Mesendoderm (in vitro differentiated cells): ENCODE data around the gene RTN3. TPM values are rescaled to one million over a fixed set of nuclear protein-coding genes. Genes with fewer than 3 reads are reported as not detected.
"Not testable (repeated sequence)": the region's sequence is repeated elsewhere in the genome, so short reads cannot be mapped to it uniquely, and the experiment has no call there.

Experiments
- DNase-seq: peaks from one replicate; pipeline ENCODE4 v3.0.0; 2013
- H2AK5ac ChIP-seq: 2 replicates; pipeline ENCODE4 v1.6.1; 2013; ENCODE audit warnings: low read length, inconsistent platforms
- H2BK120ac ChIP-seq: 2 replicates; pipeline ENCODE4 v1.6.1; 2013; ENCODE audit warnings: low read depth, mild to moderate bottlenecking, low read length, moderate library complexity, mixed read lengths
- H2BK15ac ChIP-seq: replicated peaks from 2 replicates; pipeline ENCODE4 v1.6.1; 2013; ENCODE audit warnings: low read depth, mild to moderate bottlenecking, moderate library complexity
- H2BK5ac ChIP-seq: 2 replicates; pipeline ENCODE4 v1.6.1; 2013; ENCODE audit warnings: low read length, inconsistent platforms
- H3K18ac ChIP-seq: 2 replicates; pipeline ENCODE4 v1.6.1; 2013; ENCODE audit warnings: mild to moderate bottlenecking, low read length, mixed read lengths
- H3K23ac ChIP-seq: one replicate; pipeline ENCODE4 v1.6.1; 2013; ENCODE audit warnings: low read length
- H3K27ac ChIP-seq: 2 replicates; pipeline ENCODE4 v1.5.1; 2013; ENCODE audit warnings: low read depth, mild to moderate bottlenecking, inconsistent platforms, low read length, moderate library complexity
- H3K27me3 ChIP-seq: 2 replicates; pipeline ENCODE4 v1.6.1; 2013; ENCODE audit warnings: low read length, control low read depth, mild to moderate bottlenecking, inconsistent platforms; ENCODE audit not compliant: insufficient read depth, poor library complexity
- H3K36me3 ChIP-seq: 2 replicates; pipeline ENCODE4 v1.6.1; 2013; ENCODE audit warnings: low read length, inconsistent platforms; ENCODE audit not compliant: control insufficient read depth, insufficient read depth
- H3K4ac ChIP-seq: one replicate; pipeline ENCODE4 v1.6.1; 2013; ENCODE audit warnings: low read depth, mild to moderate bottlenecking, low read length, moderate library complexity
- H3K4me1 ChIP-seq: 2 replicates; pipeline ENCODE4 v1.6.1; 2013; ENCODE audit warnings: low read depth, low read length, inconsistent platforms; ENCODE audit not compliant: control insufficient read depth
- H3K4me2 ChIP-seq: 2 replicates; pipeline ENCODE4 v1.6.1; 2013; ENCODE audit warnings: low read length
- H3K4me3 ChIP-seq: 2 replicates; pipeline ENCODE4 v1.5.1; 2013; ENCODE audit warnings: mild to moderate bottlenecking, low read length
- H3K56ac ChIP-seq: one replicate; pipeline ENCODE4 v1.6.1; 2013; ENCODE audit warnings: low read length
- H3K79me1 ChIP-seq: 2 replicates; pipeline ENCODE4 v1.6.1; 2013; ENCODE audit warnings: low read length, inconsistent platforms
- H3K79me2 ChIP-seq: 2 replicates; pipeline ENCODE4 v1.6.1; 2013; ENCODE audit warnings: mild to moderate bottlenecking, low read length; ENCODE audit not compliant: control insufficient read depth, insufficient read depth
- H3K9ac ChIP-seq: 2 replicates; pipeline ENCODE4 v1.6.1; 2013; ENCODE audit warnings: low read length, inconsistent platforms
- H4K5ac ChIP-seq: one replicate; pipeline ENCODE4 v1.6.1; 2013; ENCODE audit warnings: low read length
- H4K8ac ChIP-seq: one replicate; pipeline ENCODE4 v1.6.1; 2013; ENCODE audit warnings: low read depth, mild to moderate bottlenecking, control low read depth, low read length, moderate library complexity
- WGBS: extraction: QIAGEN DNeasy Blood & Tissue Kit; methylation state at CpG from one replicate; pipeline ENCODE4 v1.1.7; 2013; ENCODE audit warnings: low lambda C conversion rate, missing lambda C conversion rate; ENCODE audit not compliant: insufficient coverage; ENCODE audit errors: extremely low coverage; 5-methylcytosine and 5-hydroxymethylcytosine counted together
- polyA plus RNA-seq, 2 experiments: library from polyadenylated mRNA; stranded (reverse); fragments of 200-250 nt; gene quantifications; one replicate each; pipeline ENCODE4 v1.2.3, GENCODE V29; 2013

RTN3 gene, protein sequence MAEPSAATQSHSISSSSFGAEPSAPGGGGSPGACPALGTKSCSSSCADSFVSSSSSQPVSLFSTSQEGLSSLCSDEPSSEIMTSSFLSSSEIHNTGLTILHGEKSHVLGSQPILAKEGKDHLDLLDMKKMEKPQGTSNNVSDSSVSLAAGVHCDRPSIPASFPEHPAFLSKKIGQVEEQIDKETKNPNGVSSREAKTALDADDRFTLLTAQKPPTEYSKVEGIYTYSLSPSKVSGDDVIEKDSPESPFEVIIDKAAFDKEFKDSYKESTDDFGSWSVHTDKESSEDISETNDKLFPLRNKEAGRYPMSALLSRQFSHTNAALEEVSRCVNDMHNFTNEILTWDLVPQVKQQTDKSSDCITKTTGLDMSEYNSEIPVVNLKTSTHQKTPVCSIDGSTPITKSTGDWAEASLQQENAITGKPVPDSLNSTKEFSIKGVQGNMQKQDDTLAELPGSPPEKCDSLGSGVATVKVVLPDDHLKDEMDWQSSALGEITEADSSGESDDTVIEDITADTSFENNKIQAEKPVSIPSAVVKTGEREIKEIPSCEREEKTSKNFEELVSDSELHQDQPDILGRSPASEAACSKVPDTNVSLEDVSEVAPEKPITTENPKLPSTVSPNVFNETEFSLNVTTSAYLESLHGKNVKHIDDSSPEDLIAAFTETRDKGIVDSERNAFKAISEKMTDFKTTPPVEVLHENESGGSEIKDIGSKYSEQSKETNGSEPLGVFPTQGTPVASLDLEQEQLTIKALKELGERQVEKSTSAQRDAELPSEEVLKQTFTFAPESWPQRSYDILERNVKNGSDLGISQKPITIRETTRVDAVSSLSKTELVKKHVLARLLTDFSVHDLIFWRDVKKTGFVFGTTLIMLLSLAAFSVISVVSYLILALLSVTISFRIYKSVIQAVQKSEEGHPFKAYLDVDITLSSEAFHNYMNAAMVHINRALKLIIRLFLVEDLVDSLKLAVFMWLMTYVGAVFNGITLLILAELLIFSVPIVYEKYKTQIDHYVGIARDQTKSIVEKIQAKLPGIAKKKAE
- polyA plus RNA-seq (2013, experiment 1 of 2) = 117 TPM
- polyA plus RNA-seq (2013, experiment 2 of 2) = 119 TPM

DNA sequence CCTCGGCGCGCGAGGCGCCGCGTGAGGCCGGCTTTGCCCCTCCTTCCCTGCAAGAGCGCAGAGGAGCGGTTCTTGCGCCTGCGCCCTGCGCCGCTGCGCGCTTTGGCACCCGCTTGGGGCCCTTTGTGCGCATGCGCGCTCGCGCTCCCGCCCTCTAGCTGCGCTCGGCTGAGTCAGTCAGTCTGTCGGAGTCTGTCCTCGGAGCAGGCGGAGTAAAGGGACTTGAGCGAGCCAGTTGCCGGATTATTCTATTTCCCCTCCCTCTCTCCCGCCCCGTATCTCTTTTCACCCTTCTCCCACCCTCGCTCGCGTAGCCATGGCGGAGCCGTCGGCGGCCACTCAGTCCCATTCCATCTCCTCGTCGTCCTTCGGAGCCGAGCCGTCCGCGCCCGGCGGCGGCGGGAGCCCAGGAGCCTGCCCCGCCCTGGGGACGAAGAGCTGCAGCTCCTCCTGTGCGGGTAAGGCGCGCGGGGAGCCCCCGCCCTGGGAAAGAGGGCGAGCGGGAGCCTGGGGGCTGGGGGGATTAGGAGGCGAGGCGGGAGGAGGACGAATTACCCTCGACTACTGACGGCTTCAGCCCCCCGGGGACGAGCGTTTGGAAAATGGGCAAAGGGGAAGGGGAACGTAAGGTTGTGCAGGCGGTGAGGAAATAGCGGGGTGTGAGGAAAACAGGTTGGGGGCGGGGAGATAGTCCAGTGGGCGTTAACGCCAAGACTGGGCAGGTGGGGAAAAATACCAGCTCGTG is at the start of gene RTN3:
TSS of gene RTN3 (plus strand) at position 180 of the 745 bp plus-strand sequence. CDS start at position 317, 137 bp downstream.
- peak; percentile 98 for DNase-seq
- Histone ChIP-seq H2BK5ac (peak within 1 kb of the TSS; percentile 73), H3K4me1 (no peaks in the 10 kb centered on the region), H3K79me2 (peaks cover 34% of the 10 kb centered on the region), H3K4me3 (peak within 1 kb of the TSS; percentile 91), H4K8ac (no peak within 1 kb of the TSS), H3K23ac (peak within 1 kb of the TSS; percentile 89), H4K5ac (no peak within 1 kb of the TSS), H3K79me1 (no peaks in the 10 kb centered on the region), H2AK5ac (no peak within 1 kb of the TSS), H2BK120ac (no peak within 1 kb of the TSS), H3K9ac (peak within 1 kb of the TSS; percentile 90), H3K27me3 (no peaks in the 10 kb centered on the region), H3K56ac (peak within 1 kb of the TSS; percentile 96), H3K36me3 (no peaks in the 10 kb centered on the region), H2BK15ac (no peak within 1 kb of the TSS), H3K4ac (no peak within 1 kb of the TSS), H3K4me2 (peak within 1 kb of the TSS; percentile 98), H3K27ac (peak within 1 kb of the TSS; percentile 99), H3K18ac (peak within 1 kb of the TSS; percentile 51)
- WGBS = no CpG with 5 or more reads among the region's 74 CpGs

DNA sequence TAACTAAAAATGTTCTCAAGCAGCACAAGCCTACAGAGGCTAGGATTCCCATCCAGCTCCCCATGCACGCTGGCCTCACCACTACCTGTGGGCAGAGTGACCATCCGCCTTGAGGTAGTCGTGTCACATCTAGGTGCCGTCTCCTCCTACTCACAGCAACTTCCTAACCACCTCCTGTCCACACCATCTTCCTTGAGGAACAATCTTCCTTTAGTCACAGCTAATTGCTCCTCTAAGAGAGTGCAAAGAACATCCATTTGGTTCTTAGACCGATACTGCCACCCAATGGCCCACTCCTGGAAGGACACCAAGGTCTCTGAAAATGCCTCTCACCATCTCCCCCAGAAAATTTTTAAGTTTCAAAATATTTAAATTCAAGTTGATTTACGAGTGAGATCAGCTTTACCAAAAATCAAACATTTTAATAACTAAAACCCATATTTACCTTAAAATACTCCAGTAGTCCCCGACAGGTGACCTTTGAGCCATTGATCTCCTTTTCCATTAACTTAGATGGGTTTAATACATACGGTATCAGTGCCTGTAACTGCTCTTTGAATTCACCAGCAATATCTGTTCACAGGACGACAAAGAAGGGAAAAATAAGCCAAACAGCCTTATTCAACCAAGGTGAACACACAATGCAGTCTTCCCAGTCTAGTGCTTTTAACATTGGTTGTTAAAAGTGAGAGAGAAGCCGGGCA is 45.4 kb upstream of the RTN3 start:
- H2AK5ac ChIP-seq = no peak overlapping the region
- H4K5ac ChIP-seq = no peak overlapping the region
- H3K4me3 ChIP-seq = no peak overlapping the region
- no peaks in the 10 kb centered on the region for H3K4me1 ChIP-seq
- H3K4me2 ChIP-seq = no peak overlapping the region
- no peak overlapping the region for H3K18ac ChIP-seq
- H3K23ac ChIP-seq = no peak overlapping the region
- H3K56ac ChIP-seq = no peak overlapping the region
- peaks cover 2% of the 10 kb centered on the region for H3K36me3 ChIP-seq
- no peaks in the 10 kb centered on the region for H3K79me1 ChIP-seq
- no peak overlapping the region for H4K8ac ChIP-seq
- no peaks in the 10 kb centered on the region for H3K27me3 ChIP-seq
- WGBS = 100% methylated on average over 1 of the region's 10 CpGs
- peak; percentile 88 for DNase-seq
- no peak overlapping the region for H3K9ac ChIP-seq
- no peak overlapping the region for H2BK120ac ChIP-seq
- H3K27ac ChIP-seq = no peak overlapping the region
- no peak overlapping the region for H2BK5ac ChIP-seq
- no peak overlapping the region for H3K4ac ChIP-seq
- no peak overlapping the region for H2BK15ac ChIP-seq
- H3K79me2 ChIP-seq = no peaks in the 10 kb centered on the region

DNA sequence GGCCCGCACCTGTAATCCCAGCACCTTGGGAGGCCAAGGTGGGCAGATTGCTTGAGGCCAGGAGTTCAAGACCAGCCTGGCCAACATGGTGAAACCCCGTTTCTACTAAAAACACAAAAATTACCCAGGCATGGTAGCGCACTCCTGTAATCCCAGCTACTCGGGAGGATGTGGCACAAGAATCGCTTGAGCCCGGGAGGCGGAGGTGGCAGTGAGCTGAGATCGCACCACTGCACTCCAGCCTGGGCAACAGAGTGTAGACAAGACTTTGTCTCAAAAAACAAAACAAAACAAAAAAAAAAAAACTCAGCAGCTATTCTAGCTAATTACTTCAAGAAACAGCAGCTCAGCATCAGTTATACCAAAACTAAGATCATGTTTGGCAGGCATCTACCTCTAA is 42.9 kb upstream of the RTN3 start:
- not testable (repeated sequence) for H3K4me2 ChIP-seq, H3K4me3 ChIP-seq, H3K36me3 ChIP-seq, H3K4ac ChIP-seq, DNase-seq, H3K27ac ChIP-seq, H3K18ac ChIP-seq, H2BK5ac ChIP-seq, H4K5ac ChIP-seq, H4K8ac ChIP-seq, H2BK15ac ChIP-seq, H3K4me1 ChIP-seq, H2BK120ac ChIP-seq, H2AK5ac ChIP-seq, H3K9ac ChIP-seq, H3K56ac ChIP-seq, H3K79me2 ChIP-seq, H3K23ac ChIP-seq, H3K27me3 ChIP-seq, H3K79me1 ChIP-seq
- no CpG with 5 or more reads among the region's 8 CpGs for WGBS

DNA sequence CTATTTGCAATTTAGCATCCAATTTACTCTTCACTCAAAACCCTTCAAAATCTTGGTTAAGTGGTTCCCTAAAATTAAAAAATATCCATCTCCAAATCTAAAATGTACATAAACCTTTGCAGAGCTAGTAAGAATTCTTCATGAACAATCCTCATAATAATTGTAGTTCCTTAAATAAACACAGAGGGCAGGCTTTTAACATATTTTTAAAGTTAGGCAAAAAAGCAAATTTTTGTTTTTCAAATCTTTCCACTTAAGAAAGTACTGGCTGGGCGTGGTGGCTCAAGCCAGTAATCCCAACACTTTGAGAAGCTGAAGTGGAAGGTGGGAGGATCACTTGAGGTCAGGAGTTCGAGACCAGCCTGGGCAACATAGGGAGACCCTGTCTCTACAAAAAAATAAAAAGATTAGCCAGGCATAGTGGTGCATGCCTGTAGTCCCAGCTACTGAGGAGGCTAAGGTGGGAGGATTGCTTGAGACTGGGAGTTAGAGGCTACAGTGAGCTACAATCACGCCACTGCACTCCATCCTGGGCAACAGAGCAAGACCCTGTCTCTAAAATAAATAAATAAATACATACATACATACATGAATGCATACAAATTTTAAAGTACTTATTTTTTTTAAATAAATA is 42.0 kb upstream of the RTN3 start:
- H3K79me2 ChIP-seq = no peaks in the 10 kb centered on the region
- no peak overlapping the region for H4K8ac ChIP-seq
- H3K4ac ChIP-seq = no peak overlapping the region
- no peak overlapping the region for H3K4me2 ChIP-seq
- no peak overlapping the region for H3K56ac ChIP-seq
- H3K27me3 ChIP-seq = no peaks in the 10 kb centered on the region
- no peaks in the 10 kb centered on the region for H3K79me1 ChIP-seq
- H3K9ac ChIP-seq = no peak overlapping the region
- H3K18ac ChIP-seq = no peak overlapping the region
- H2BK5ac ChIP-seq = no peak overlapping the region
- no peak overlapping the region for H3K4me3 ChIP-seq
- no peak overlapping the region for H2BK120ac ChIP-seq
- H4K5ac ChIP-seq = no peak overlapping the region
- H2BK15ac ChIP-seq = no peak overlapping the region
- no peaks in the 10 kb centered on the region for H3K36me3 ChIP-seq
- H2AK5ac ChIP-seq = no peak overlapping the region
- H3K23ac ChIP-seq = no peak overlapping the region
- H3K4me1 ChIP-seq = no peaks in the 10 kb centered on the region
- DNase-seq = no peak
- H3K27ac ChIP-seq = no peak overlapping the region
- WGBS = no CpG with 5 or more reads among the region's 3 CpGs

DNA sequence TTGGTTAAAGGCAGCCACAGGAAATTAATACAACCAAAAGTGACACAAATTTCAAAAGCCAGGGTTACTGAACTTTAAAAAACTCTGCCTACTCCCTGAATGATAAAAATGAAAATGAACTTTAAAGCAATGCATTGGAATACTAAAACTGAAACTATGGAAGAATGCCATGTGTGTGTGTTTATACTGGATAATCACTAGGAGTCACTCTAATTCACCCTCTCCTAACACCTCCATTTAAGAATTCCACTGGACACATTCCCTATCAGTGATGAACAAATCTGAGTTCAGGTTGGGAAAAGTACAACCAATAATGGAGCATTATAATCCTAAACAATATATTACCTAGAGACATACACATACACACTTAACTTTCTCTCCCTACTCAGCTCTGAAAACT is 39.6 kb upstream of the RTN3 start:
- Histone ChIP-seq H3K36me3 (peaks cover 1% of the 10 kb centered on the region), H3K79me1 (no peaks in the 10 kb centered on the region), H3K27me3 (no peaks in the 10 kb centered on the region), H2BK5ac (no peak overlapping the region), H4K8ac (no peak overlapping the region), H3K79me2 (no peaks in the 10 kb centered on the region), H3K56ac (no peak overlapping the region), H3K9ac (no peak overlapping the region), H3K4me3 (no peak overlapping the region), H3K18ac (no peak overlapping the region), H3K27ac (no peak overlapping the region), H4K5ac (no peak overlapping the region), H3K4ac (no peak overlapping the region), H2AK5ac (no peak overlapping the region), H2BK15ac (no peak overlapping the region), H3K4me1 (no peaks in the 10 kb centered on the region), H2BK120ac (no peak overlapping the region), H3K4me2 (no peak overlapping the region), H3K23ac (no peak overlapping the region)
- no peak for DNase-seq
